Adrenal gland (tissue), 12 donors: Measurements from ENCODE around the gene RESP18. TPM values are rescaled to one million over a fixed set of nuclear protein-coding genes. Genes with fewer than 3 reads are reported as not detected.

Experiments used
- DNase-seq, 7 donors: peaks; one replicate each; pipeline ENCODE4 v3.0.0-alpha.2; 2019 to 2020
- H3K27ac ChIP-seq, 5 donors: fragments of 200-600 bp; sonication (generic) in 4 of 5; 1 replicate in 3 of 5; 2 replicates in 2 of 5; pipeline versions ENCODE4 v1.5.1 to v1.8.0; 2016 to 2020; ENCODE audit warnings: mild to moderate bottlenecking in 1 of 5
- H3K27me3 ChIP-seq: fragments of 200-600 bp; 2 replicates; pipeline ENCODE4 v1.8.0; 2021
- H3K36me3 ChIP-seq, 2 donors: fragments of 200-600 bp; replicated peaks in 1 of 2; 1 replicate in 1 of 2; 2 replicates in 1 of 2; pipeline versions ENCODE4 v1.5.1 to v1.8.0; 2018 to 2022
- H3K4me1 ChIP-seq, 2 donors: fragments of 200-600 bp; replicated peaks in 1 of 2; 1 replicate in 1 of 2; 2 replicates in 1 of 2; pipeline versions ENCODE4 v1.5.1 to v1.8.0; 2018 to 2021
- H3K4me3 ChIP-seq, 4 donors: fragments of 200-600 bp; sonication (generic) in 3 of 4; one replicate each; pipeline ENCODE4 v1.5.1; 2016 to 2018
- H3K9me3 ChIP-seq, 3 donors: fragments of 200-600 bp; sonication (generic) in 1 of 3; replicated peaks in 1 of 3; 1 replicate in 2 of 3; 2 replicates in 1 of 3; pipeline versions ENCODE4 v1.5.1 to v1.8.0; 2016 to 2021
- POLR2A ChIP-seq, 2 donors: fragments of 450-650 bp; IDR thresholded peaks; one replicate each; pipeline ENCODE4 v1.6.1; 2017; ENCODE audit warnings: antibody characterized with exemption in 2 of 2, mild to moderate bottlenecking in 2 of 2, moderate library complexity in 1 of 2
- WGBS, 4 donors: extraction: QIAGEN DNeasy Blood & Tissue Kit in 2 of 4; methylation state at CpG; one replicate each; pipeline versions ENCODE4 v1.1.5 to v1.1.7; 2013 to 2017; 5-methylcytosine and 5-hydroxymethylcytosine counted together
- intact Hi-C, 2 donors: fragments of 100-400 bp; cut with DNase I; formaldehyde crosslinking; loops; one replicate each; pipeline versions ENCODE4 v1.14.1 to v1.15.0; 2022 to 2023
- polyA plus RNA-seq, 3 donors: library from polyadenylated mRNA; stranded (reverse); fragments of 200-250 nt in 2 of 3; fragments of 350-450 nt in 1 of 3; fragmentation: Illumina TruSeq in 1 of 3; extraction: RNeasy Lipid Tissue Mini Kit (QIAGEN cat#74804) in 1 of 3; gene quantifications; one replicate each; pipeline ENCODE4 v1.2.3, GENCODE V29; 2013 to 2014
- total RNA-seq, 9 donors: library from RNA; depleted of rRNA in 4 of 9; stranded (reverse); fragments of >200 nt in 4 of 9; fragments of 120-200 nt in 1 of 9; fragmentation: NEBNext Ultra II Directional in 1 of 9; extraction: Animal tissue kit (Norgen Biotek cat#: 25700) in 1 of 9; gene quantifications; one replicate each; pipeline versions ENCODE4 v1.1.0 to v1.2.4, GENCODE V29; 2013 to 2023
- TF ChIP-seq, protein P1 (sequence below), 6 experiments: fragments of 450-650 bp in 4 of 6; fragments of 200-600 bp in 2 of 6; sonication (generic) in 1 of 6; IDR thresholded peaks; 1 replicate in 5 of 6; 2 replicates in 1 of 6; pipeline versions ENCODE4 v1.5.1 to v1.8.0; 2016 to 2021; ENCODE audit warnings: antibody characterized with exemption in 6 of 6, mild to moderate bottlenecking in 2 of 6, moderate library complexity in 1 of 6
- donor health status: healthy with polysubstance abuse.
- donor health status: Bipolar disorder and iron deficiency.
- donor health status: DM: yes; HTN: yes; CAD: no.
- donor health status: DM: no; HTN: no; CAD: no.
- donor health status: DM: no; HTN: no; CAD: no.
- donor health status: DM: yes; HTN: yes; CAD: no.

The RESP18 gene
- total and polyA plus RNA-seq, 12 donors = not detected

DNA sequence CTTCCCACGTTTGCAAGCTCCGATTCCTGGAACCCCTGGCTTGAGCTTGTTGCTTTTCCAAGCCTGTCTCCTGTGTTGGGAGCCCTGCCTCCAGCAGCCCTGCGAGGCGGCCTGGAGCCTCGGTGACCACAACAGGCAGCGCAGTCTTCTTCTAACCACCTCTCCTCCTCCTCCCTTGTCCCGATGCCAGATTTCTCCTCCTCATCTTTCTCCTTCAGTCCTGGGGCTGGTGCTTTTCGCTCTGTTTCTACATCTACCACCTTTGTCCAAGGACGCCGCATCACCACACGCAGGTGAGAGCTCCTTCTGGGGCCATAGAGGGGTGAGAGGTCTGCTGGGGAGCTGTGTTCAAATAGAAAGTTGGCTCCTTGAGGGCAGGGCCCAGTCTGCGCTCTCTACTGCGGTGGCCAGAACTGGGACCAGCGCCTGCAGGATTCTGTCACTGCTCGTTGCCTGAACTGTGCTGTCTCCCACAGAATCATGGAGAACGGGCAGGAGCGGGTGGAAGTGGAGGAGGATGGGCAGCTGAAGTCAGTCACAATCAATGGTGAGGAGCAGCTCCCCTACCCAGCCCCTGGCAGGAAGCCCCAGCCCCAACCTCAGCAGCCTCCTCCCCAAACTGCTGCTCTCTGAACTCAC is 49.5 kb downstream of the RESP18 start:
- no peak overlapping the region for H3K4me3 ChIP-seq
- peaks cover 0 to 53% of the 10 kb centered on the region in 2 donors for H3K36me3 ChIP-seq
- H3K9me3 ChIP-seq = no peaks in the 10 kb centered on the region
- TF ChIP-seq POLR2A (IDR thresholded peaks at IDR 0.05) = no peak
- TF ChIP-seq, protein P1, sequence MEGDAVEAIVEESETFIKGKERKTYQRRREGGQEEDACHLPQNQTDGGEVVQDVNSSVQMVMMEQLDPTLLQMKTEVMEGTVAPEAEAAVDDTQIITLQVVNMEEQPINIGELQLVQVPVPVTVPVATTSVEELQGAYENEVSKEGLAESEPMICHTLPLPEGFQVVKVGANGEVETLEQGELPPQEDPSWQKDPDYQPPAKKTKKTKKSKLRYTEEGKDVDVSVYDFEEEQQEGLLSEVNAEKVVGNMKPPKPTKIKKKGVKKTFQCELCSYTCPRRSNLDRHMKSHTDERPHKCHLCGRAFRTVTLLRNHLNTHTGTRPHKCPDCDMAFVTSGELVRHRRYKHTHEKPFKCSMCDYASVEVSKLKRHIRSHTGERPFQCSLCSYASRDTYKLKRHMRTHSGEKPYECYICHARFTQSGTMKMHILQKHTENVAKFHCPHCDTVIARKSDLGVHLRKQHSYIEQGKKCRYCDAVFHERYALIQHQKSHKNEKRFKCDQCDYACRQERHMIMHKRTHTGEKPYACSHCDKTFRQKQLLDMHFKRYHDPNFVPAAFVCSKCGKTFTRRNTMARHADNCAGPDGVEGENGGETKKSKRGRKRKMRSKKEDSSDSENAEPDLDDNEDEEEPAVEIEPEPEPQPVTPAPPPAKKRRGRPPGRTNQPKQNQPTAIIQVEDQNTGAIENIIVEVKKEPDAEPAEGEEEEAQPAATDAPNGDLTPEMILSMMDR (IDR thresholded peaks at IDR 0.05) = no peak
- intact Hi-C loops = no loop called here
- peak overlapping the region in 1 of 5 donors; percentile 99 for H3K27ac ChIP-seq
- 91 to 95% (median 92%) methylated on average over 17 of the region's 17 CpGs for WGBS, 4 donors
- H3K27me3 ChIP-seq = no peaks in the 10 kb centered on the region
- peak in 1 of 7 donors; percentile 22 for DNase-seq
- H3K4me1 ChIP-seq = peaks cover 14 to 29% of the 10 kb centered on the region in 2 donors

DNA sequence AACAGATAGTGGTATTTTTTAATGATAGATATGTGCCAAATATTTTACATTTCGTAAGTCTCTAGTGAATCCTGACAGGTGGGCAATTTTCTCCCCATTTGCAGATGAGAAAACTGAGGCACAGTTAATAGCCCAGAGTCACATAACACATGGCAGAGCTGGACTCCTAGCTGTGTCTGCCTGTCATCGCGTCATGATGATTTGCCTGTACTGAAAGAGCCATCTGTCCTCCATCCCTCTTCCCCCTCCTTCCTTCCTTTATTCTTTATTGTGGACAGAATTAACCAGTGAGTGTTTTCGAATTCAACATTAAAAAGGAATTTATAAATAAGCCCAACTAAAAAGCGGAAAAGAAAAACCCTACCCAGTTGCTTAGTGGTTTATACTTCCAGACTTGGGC is 50.2 kb downstream of the RESP18 start:
- peak overlapping the region in 1 of 5 donors; percentile 99 for H3K27ac ChIP-seq
- no peak overlapping the region for H3K4me3 ChIP-seq
- peak in 1 of 7 donors; percentile 14 for DNase-seq
- no peaks in the 10 kb centered on the region for H3K9me3 ChIP-seq
- WGBS, 4 donors = 81 to 92% (median 87%) methylated on average over 5 of the region's 5 CpGs
- peaks cover 14 to 33% of the 10 kb centered on the region in 2 donors for H3K4me1 ChIP-seq
- intact Hi-C loops = no loop called here
- no peaks in the 10 kb centered on the region for H3K27me3 ChIP-seq
- no peak for TF ChIP-seq POLR2A (IDR thresholded peaks at IDR 0.05)
- TF ChIP-seq, protein P1 (IDR thresholded peaks at IDR 0.05) = no peak
- peaks cover 0 to 53% of the 10 kb centered on the region in 2 donors for H3K36me3 ChIP-seq

DNA sequence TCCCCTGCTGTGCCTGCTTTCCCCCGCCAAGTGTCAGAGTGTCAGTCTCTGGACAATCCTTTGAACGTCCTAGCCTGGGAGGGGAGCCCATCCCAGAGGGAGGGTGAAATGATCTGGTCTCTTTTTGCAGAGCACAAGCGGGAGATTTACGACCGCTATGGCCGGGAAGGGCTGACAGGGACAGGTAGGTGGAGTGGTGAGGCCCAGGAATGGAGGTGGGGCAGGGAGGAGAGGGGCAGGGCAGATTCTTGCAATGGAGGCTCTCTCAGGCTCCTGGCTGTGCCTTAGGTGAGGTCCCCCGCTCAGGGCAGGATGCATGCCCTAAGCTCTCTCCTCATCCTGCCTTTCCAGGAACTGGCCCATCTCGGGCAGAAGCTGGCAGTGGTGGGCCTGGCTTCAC is 51.0 kb downstream of the RESP18 start:
- WGBS, 4 donors = 81 to 84% (median 83%) methylated on average over 7 to 8 of the region's 8 CpGs
- Histone ChIP-seq H3K27ac (peak overlapping the region in 1 of 5 donors; percentile 99), H3K4me1 (peaks cover 14 to 33% of the 10 kb centered on the region in 2 donors)

DNA sequence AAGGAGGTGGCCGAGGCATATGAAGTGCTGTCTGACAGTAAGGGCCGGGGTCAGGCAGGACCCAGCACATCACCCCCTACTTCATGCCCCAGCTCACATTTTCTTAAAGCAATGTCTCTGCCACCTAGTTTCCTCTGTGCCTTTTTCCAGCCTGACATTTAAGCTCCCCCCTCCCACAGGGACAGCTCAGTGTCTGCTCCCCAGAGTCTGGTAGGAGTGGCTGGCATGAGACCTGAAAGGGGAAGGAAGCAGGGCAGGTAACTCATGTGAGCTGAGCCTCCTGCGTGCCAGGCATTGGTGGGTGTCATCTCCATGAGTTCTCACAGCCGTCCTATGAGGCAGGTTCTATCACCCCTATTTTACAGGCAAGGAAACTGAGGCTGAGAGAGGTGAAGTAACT is 51.9 kb downstream of the RESP18 start:
- Histone ChIP-seq H3K27me3 (no peaks in the 10 kb centered on the region), H3K36me3 (peaks cover 0 to 50% of the 10 kb centered on the region in 2 donors), H3K9me3 (no peaks in the 10 kb centered on the region), H3K4me1 (peaks cover 14 to 32% of the 10 kb centered on the region in 2 donors), H3K27ac (peak overlapping the region in 3 of 5 donors; percentile 94 to 99 (median 99)), H3K4me3 (no peak overlapping the region)
- 92 to 96% (median 94%) methylated on average over 4 of the region's 4 CpGs for WGBS, 4 donors
- intact Hi-C loops = no loop called here
- DNase-seq = no peak
- TF ChIP-seq, protein P1 (IDR thresholded peaks at IDR 0.05) = no peak
- no peak for TF ChIP-seq POLR2A (IDR thresholded peaks at IDR 0.05)

More for the DNA sequence above, 51.0 kb downstream of the RESP18 start:
- H3K36me3 ChIP-seq = peaks cover 0 to 53% of the 10 kb centered on the region in 2 donors
- TF ChIP-seq, protein P1 (IDR thresholded peaks at IDR 0.05) = no peak
- TF ChIP-seq POLR2A (IDR thresholded peaks at IDR 0.05) = no peak
- H3K4me3 ChIP-seq = no peak overlapping the region
- intact Hi-C loops = no loop called here
- no peaks in the 10 kb centered on the region for H3K27me3 ChIP-seq
- no peaks in the 10 kb centered on the region for H3K9me3 ChIP-seq
- no peak for DNase-seq
